Keratinocyte (primary cell): ENCODE measurements around the gene CASZ1. TPM values are rescaled to one million over a fixed set of nuclear protein-coding genes. Genes with fewer than 3 reads are reported as not detected.

Experiments
- DNase-seq: peaks from one replicate; pipeline ENCODE4 v3.0.0-alpha.2; 2011; ENCODE audit warnings: low read depth, missing footprints, low spot score
- FAIRE-seq: peaks from 2 replicates; lab custom pipeline; 2011; peaks lifted over from hg19 to GRCh38; lab: Jason Lieb, UNC
- H2AFZ ChIP-seq: 2 replicates; pipeline ENCODE4 v1.6.0; 2012; ENCODE audit warnings: low read length, control low read depth, inconsistent platforms; ENCODE audit not compliant: control insufficient read depth
- H3K27ac ChIP-seq: 2 replicates; pipeline ENCODE4 v1.5.1; 2011; ENCODE audit warnings: low read length; ENCODE audit not compliant: control insufficient read depth, insufficient read depth
- H3K27me3 ChIP-seq: 3 replicates; pipeline ENCODE4 v1.6.0; 2011; ENCODE audit warnings: low read length; ENCODE audit not compliant: control insufficient read depth, insufficient read depth; ENCODE audit errors: extremely low read depth
- H3K36me3 ChIP-seq, 2 experiments: 2 replicates in 1 of 2; 3 replicates in 1 of 2; pipeline ENCODE4 v1.5.1; 2011; ENCODE audit warnings: low read length in 2 of 2, mild to moderate bottlenecking in 1 of 2; ENCODE audit not compliant: control insufficient read depth in 2 of 2, insufficient read depth in 2 of 2; ENCODE audit errors: extremely low read depth in 1 of 2
- H3K4me1 ChIP-seq: 3 replicates; pipeline ENCODE4 v1.5.1; 2011; ENCODE audit warnings: low read length; ENCODE audit not compliant: control insufficient read depth, insufficient read depth; ENCODE audit errors: extremely low read depth
- H3K4me2 ChIP-seq: 3 replicates; pipeline ENCODE4 v1.6.0; 2011; ENCODE audit warnings: low read depth, low read length; ENCODE audit not compliant: control insufficient read depth, insufficient read depth; ENCODE audit errors: extremely low read depth
- H3K4me3 ChIP-seq, 3 experiments: fragments of 200-600 bp in 1 of 3; sonication (generic) in 1 of 3; 2 replicates in 2 of 3; 3 replicates in 1 of 3; pipeline ENCODE4 v1.5.1; 2011 to 2016; ENCODE audit warnings: low read length in 3 of 3, mild to moderate bottlenecking in 3 of 3, control low read depth in 2 of 3, inconsistent platforms in 1 of 3, low read depth in 1 of 3, mixed read lengths in 1 of 3, mixed run types in 1 of 3, moderate library complexity in 1 of 3; ENCODE audit not compliant: control insufficient read depth in 2 of 3, insufficient read depth in 2 of 3; ENCODE audit errors: extremely low read depth in 1 of 3
- H3K79me2 ChIP-seq: 2 replicates; pipeline ENCODE4 v1.6.0; 2012; ENCODE audit warnings: low read length; ENCODE audit not compliant: control insufficient read depth, insufficient read depth
- H3K9ac ChIP-seq: 3 replicates; pipeline ENCODE4 v1.6.0; 2011; ENCODE audit warnings: low read length; ENCODE audit not compliant: control insufficient read depth, insufficient read depth; ENCODE audit errors: extremely low read depth
- H3K9me1 ChIP-seq: 3 replicates; pipeline ENCODE4 v1.6.0; 2011; ENCODE audit warnings: low read length; ENCODE audit not compliant: control insufficient read depth, insufficient read depth; ENCODE audit errors: extremely low read depth
- H3K9me3 ChIP-seq: 2 replicates; pipeline ENCODE4 v1.5.1; 2012; ENCODE audit warnings: low read depth, low read length; ENCODE audit not compliant: control insufficient read depth
- H4K20me1 ChIP-seq: 3 replicates; pipeline ENCODE4 v1.6.0; 2011; ENCODE audit warnings: low read length; ENCODE audit not compliant: control insufficient read depth, insufficient read depth; ENCODE audit errors: extremely low read depth
- EZH2 ChIP-seq: IDR thresholded peaks from one replicate; pipeline ENCODE4 v1.6.1; 2012; ENCODE audit warnings: inconsistent platforms, mild to moderate bottlenecking, low read length, moderate library complexity
- dilution Hi-C: fragments of 300-500 bp; cut with MboI; formaldehyde crosslinking; loops from one replicate; pipeline ENCODE4 v1.7.0; 2020; ENCODE audit warnings: low sequenced_read_pairs; ENCODE audit not compliant: extremely low pct_ligation_motif_present
- polyA plus RNA-seq, 5 experiments: library from polyadenylated mRNA; depleted of rRNA in 3 of 5; stranded (reverse) in 3 of 5; stranded (forward) in 1 of 5; unstranded in 1 of 5; fragments of >200 nt; gene quantifications; 1 replicate in 1 of 5; 2 replicates in 3 of 5; 3 replicates in 1 of 5; pipeline versions ENCODE4 v1.2.1 to v1.2.3, GENCODE V29; 2011 to 2012; ENCODE audit warnings: missing spikeins in 2 of 5, low read depth in 1 of 5, low replicate concordance in 1 of 5
- TF ChIP-seq, protein P1 (sequence below), 3 experiments: IDR thresholded peaks in 1 of 3; conservative IDR thresholded peaks in 1 of 3; optimal IDR thresholded peaks in 1 of 3; 2 replicates in 2 of 3; 3 replicates in 1 of 3; pipeline versions ENCODE3 to v1.5.1; 2011; ENCODE audit warnings: low read length in 3 of 3, mild to moderate bottlenecking in 3 of 3, moderate library complexity in 2 of 3, control low read depth in 1 of 3, inconsistent platforms in 1 of 3; ENCODE audit not compliant: insufficient read depth in 2 of 3; ENCODE audit errors: extremely low read depth in 1 of 3

Gene CASZ1
- polyA plus RNA-seq, 1 donor (not counting 4 experiments of a cell fraction or from before 2014, with no cell fraction given) = 2.8 TPM

DNA sequence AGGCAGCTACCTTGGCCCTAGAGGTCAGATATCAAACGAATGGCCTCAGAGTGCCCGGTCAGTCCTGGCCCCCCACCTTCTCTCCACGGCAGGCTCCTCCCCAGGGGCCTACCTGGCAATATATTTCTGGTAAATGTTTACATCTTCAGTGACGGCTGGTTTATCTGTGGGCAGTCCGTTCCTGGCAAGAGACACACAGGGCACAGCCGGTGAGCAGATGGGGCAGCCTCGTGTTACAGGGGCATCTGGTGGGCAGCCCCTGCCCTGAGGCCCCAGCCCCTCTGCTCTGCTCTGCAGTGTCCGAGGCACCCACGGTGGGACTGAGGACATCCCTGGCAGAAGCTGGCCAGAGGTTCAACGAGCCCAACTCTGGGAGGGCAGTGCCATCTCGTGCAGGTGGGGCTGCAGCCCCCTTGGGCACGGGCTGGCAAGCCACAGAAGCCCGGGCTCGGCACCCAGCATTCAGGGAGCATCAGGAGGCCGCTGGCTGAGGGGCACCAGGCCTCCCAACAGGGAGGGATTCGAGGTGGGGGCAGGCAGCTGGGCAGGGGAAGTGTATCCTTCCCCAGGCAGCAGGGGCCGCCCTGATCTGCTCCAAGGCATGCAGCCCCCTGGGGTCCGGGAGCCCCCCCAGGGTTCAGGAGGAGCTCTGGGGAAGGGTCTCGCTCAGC lies 137.9 kb downstream of the CASZ1 start:
- no peak for TF ChIP-seq EZH2
- TF ChIP-seq, protein P1, sequence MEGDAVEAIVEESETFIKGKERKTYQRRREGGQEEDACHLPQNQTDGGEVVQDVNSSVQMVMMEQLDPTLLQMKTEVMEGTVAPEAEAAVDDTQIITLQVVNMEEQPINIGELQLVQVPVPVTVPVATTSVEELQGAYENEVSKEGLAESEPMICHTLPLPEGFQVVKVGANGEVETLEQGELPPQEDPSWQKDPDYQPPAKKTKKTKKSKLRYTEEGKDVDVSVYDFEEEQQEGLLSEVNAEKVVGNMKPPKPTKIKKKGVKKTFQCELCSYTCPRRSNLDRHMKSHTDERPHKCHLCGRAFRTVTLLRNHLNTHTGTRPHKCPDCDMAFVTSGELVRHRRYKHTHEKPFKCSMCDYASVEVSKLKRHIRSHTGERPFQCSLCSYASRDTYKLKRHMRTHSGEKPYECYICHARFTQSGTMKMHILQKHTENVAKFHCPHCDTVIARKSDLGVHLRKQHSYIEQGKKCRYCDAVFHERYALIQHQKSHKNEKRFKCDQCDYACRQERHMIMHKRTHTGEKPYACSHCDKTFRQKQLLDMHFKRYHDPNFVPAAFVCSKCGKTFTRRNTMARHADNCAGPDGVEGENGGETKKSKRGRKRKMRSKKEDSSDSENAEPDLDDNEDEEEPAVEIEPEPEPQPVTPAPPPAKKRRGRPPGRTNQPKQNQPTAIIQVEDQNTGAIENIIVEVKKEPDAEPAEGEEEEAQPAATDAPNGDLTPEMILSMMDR (optimal IDR thresholded peaks at IDR 0.05 in 1 of 3, IDR thresholded peaks at IDR 0.05 in 1 of 3, conservative IDR thresholded peaks at IDR 0.05 in 1 of 3; ENCODE audit: extremely low read depth in 1 of 3, insufficient read depth in 2 of 3, low read length in 3 of 3) = no peak
- Histone ChIP-seq H3K4me3 (no peak overlapping the region), H3K36me3 (peaks cover 0 to 16% of the 10 kb centered on the region in 2 experiments), H4K20me1 (no peaks in the 10 kb centered on the region), H3K9me1 (no peaks in the 10 kb centered on the region), H3K4me2 (no peak overlapping the region), H2AFZ (no peak overlapping the region), H3K9me3 (no peaks in the 10 kb centered on the region), H3K79me2 (no peaks in the 10 kb centered on the region), H3K27ac (no peak overlapping the region), H3K4me1 (no peaks in the 10 kb centered on the region), H3K27me3 (no peaks in the 10 kb centered on the region), H3K9ac (no peak overlapping the region)
- dilution Hi-C loops = no loop called here
- FAIRE-seq (no peak), DNase-seq (no peak)

DNA sequence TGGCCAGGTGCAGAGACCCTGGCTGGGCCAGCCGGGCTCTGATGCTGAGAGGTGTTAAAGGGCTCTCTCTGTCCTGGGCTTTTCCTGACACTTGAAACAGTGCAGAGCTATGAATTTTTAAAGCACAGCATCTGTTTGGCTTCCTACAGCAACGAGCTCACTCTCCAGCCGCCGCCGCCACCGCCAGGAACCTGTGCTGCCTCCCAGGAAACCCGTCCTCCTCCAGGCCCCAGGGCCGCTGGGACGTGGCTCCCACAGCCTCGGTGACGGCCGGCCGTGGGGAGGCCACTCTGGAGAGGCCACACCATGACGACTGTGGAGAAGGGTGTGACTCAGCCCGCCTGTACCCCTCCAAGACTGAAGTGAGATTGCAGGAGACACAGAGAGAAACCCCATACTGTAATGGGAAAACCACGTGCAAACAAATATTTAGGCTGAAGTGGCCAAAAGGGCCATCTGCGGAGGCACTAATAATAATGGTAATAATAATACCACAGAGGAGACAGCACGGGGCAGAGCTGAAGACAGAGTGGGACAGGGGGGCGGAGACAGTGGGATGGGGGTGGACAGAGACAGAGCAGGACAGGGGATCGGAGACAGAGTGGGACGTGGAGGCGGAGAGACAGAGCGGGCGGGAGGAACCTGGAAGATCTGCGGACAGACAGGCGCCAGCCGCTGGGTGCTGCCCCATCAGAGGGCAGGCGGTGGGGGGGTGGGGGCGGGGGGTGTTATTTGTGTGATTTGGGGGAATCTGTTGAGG lies 139.2 kb downstream of the CASZ1 start:
- FAIRE-seq (no peak), DNase-seq (no peak)
- Histone ChIP-seq H3K9me3 (no peaks in the 10 kb centered on the region), H3K79me2 (no peaks in the 10 kb centered on the region), H3K9ac (no peak overlapping the region), H4K20me1 (no peaks in the 10 kb centered on the region), H3K36me3 (peaks cover 0 to 14% of the 10 kb centered on the region in 2 experiments), H3K4me3 (no peak overlapping the region), H3K4me1 (no peaks in the 10 kb centered on the region), H2AFZ (no peak overlapping the region), H3K27me3 (no peaks in the 10 kb centered on the region), H3K27ac (no peak overlapping the region), H3K9me1 (no peaks in the 10 kb centered on the region), H3K4me2 (no peak overlapping the region)
- dilution Hi-C loops = no loop called here
- TF ChIP-seq, protein P1 (optimal IDR thresholded peaks at IDR 0.05 in 1 of 3, IDR thresholded peaks at IDR 0.05 in 1 of 3, conservative IDR thresholded peaks at IDR 0.05 in 1 of 3; ENCODE audit: extremely low read depth in 1 of 3, insufficient read depth in 2 of 3, low read length in 3 of 3) = no peak
- TF ChIP-seq EZH2 = no peak
